ENCODE data around the gene TOX2.

DNA sequence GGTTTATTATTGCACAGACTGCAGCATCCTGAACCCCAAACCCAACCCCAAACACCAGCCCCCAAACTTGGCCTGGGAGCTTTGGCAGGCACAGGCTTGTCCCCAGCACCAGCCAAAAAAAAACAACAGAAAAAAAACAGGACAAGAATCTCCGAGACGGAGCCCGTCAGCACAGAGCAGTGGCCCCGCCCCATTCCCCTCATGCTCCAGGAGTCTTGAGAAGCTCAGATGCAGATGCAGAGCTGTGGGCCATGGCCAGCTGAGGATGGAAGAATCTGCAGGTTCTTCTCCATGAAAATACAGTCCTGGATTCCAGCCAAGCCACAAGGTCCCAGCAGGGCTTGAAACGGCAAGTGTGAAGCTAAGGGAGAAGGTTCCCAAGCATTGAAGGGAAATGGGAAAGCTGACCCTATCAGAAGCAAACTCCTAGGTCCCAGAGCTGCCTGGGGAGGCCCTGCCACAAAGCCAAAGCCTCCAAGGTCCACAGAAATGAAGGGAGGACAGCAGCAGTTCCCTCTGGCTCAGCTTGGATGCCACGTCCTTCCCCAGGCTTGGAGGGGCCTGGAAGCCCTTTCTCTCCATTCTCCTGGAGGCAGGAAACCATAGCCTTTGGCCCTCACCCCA, 197.2 kb downstream of the TOX2 start:
- TF ChIP-seq, protein P1, sequence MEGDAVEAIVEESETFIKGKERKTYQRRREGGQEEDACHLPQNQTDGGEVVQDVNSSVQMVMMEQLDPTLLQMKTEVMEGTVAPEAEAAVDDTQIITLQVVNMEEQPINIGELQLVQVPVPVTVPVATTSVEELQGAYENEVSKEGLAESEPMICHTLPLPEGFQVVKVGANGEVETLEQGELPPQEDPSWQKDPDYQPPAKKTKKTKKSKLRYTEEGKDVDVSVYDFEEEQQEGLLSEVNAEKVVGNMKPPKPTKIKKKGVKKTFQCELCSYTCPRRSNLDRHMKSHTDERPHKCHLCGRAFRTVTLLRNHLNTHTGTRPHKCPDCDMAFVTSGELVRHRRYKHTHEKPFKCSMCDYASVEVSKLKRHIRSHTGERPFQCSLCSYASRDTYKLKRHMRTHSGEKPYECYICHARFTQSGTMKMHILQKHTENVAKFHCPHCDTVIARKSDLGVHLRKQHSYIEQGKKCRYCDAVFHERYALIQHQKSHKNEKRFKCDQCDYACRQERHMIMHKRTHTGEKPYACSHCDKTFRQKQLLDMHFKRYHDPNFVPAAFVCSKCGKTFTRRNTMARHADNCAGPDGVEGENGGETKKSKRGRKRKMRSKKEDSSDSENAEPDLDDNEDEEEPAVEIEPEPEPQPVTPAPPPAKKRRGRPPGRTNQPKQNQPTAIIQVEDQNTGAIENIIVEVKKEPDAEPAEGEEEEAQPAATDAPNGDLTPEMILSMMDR (IDR thresholded peaks at IDR 0.05; ENCODE audit: low read depth, low read length) = no peak
- TF ChIP-seq MAX (IDR thresholded peaks at IDR 0.05; ENCODE audit: low read depth, low read length) = no peak
